VCaP (cell line): Measurements from ENCODE around the gene PHLDB2.

Experiments used
- H3K27ac ChIP-seq: fragments of 450-650 bp; 2 replicates; pipeline ENCODE4 v1.5.1; 2017
- TF ChIP-seq, protein P1 (sequence below): fragments of 450-650 bp; conservative IDR thresholded peaks from 2 replicates; pipeline ENCODE4 v1.5.1; 2017; ENCODE audit warnings: mild to moderate bottlenecking, moderate library complexity

PHLDB2 gene

DNA sequence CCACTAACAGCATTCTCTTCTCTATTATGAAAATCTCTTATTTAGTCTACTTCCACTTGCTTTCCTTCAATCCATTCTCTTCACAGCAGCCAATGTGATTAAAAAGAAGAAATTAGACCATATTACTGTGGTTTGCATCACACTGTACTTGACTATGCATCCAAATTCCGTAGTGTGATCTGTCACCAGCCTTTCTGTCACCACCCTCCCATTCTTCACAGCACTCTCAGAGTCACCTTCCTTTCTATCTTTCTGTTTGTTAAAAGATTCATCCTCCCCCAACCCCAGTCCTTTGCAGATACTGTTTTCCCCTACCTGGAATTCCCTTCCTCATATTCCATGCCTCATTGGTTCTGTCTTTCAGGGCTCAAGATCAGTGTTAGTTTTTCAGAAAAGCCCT, 64.7 kb downstream of the PHLDB2 start:
- peak overlapping the region; percentile 11; the same call in 1 of the 2 replicates for H3K27ac ChIP-seq
- TF ChIP-seq, protein P1, sequence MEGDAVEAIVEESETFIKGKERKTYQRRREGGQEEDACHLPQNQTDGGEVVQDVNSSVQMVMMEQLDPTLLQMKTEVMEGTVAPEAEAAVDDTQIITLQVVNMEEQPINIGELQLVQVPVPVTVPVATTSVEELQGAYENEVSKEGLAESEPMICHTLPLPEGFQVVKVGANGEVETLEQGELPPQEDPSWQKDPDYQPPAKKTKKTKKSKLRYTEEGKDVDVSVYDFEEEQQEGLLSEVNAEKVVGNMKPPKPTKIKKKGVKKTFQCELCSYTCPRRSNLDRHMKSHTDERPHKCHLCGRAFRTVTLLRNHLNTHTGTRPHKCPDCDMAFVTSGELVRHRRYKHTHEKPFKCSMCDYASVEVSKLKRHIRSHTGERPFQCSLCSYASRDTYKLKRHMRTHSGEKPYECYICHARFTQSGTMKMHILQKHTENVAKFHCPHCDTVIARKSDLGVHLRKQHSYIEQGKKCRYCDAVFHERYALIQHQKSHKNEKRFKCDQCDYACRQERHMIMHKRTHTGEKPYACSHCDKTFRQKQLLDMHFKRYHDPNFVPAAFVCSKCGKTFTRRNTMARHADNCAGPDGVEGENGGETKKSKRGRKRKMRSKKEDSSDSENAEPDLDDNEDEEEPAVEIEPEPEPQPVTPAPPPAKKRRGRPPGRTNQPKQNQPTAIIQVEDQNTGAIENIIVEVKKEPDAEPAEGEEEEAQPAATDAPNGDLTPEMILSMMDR = no peak

DNA sequence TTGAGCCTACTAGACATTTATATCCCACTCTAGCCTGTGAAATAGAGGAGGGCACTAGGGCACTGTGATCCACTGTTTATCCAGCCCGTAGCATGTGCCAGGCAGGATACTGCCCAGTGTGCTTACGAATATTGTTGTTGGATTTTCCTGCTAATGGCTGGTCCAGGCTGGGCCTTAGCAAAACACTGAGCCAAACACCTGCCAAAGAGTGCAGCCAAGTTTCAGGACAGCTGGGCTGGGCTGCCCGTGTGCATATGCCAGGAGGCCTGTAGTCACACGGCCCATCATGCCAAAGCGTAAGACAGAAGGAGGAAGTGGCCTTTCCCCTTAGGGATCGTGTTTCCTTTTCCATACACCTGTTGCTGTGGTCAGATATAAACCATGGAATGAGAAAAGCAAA, 65.2 kb downstream of the PHLDB2 start:
- TF ChIP-seq, protein P1 = no peak
- H3K27ac ChIP-seq = peak overlapping the region; percentile 11; the same call in 1 of the 2 replicates

DNA sequence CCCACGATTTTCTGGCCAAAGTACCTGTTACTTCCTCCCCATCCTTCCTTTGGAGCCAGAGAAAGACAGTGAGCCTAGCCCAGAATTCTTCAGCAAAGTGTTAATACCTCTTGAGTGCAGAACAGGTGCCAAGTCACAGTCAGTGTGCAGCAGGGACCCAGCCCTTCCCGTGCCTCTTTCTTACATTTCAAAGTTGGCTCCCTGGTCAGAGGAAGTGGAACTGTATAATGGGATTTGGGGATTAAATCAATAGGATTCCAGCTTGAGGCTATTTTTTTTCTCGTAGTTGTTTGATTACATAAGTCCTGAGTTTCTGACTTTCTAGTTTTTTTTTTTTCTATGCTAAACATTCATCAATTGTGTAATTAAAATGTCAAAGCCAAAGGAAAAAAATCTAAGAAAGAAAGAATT, 67.2 kb downstream of the PHLDB2 start:
- H3K27ac ChIP-seq = no peak overlapping the region
- TF ChIP-seq, protein P1 = no peak

DNA sequence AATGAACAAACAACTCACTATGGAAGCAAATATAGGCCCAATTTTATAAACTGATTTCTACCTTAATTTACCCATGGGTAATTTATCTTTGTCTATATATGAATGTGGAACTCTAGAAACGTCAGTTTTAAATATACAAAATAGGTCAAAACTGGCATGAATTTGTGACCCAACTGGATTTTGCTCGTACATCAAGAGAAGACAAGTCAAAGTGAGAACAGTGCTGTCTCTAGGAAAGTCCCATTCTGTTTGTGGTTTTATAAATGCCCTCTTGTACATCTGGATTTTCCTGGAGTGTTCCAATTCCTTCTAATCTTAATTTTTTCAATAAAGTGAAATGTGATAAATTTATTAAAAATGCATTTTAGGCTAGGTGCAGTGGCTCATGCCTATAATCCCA, 69.5 kb downstream of the PHLDB2 start:
- no peak overlapping the region for H3K27ac ChIP-seq
- TF ChIP-seq, protein P1 = no peak

- TF ChIP-seq, protein P1 = no peak
- H3K27ac ChIP-seq = no peak overlapping the region
Observed at GRCh38 chr3:111929484-111929883, 70.4 kb downstream of the PHLDB2 start.

- TF ChIP-seq, protein P1 = no peak
- H3K27ac ChIP-seq = peak overlapping the region; percentile 22; the same call in 1 of the 2 replicates
Observed at GRCh38 chr3:111932946-111933345, 73.9 kb downstream of the PHLDB2 start.

GRCh38 chr3:111936191-111936841, 77.3 kb downstream of the PHLDB2 start:
- TF ChIP-seq, protein P1 = no peak
- no peak overlapping the region for H3K27ac ChIP-seq
